Measurements from ENCODE around the gene TREH.

Gene TREH

GRCh38 chr11:118651820-118652219, 27.6 kb downstream of the TREH start:
- peaks cover 0 to 22% (median 19%) of the 10 kb centered on the region in 10 experiments; a peak in 17 of 20 replicates for H3K4me1 ChIP-seq
- no peaks in the 10 kb centered on the region for H3K27me3 ChIP-seq
- TF ChIP-seq Cebpa-rat (IDR thresholded peaks at IDR 0.05), result no peak
- H3K36me3 ChIP-seq, result peaks cover 0 to 88% (median 10%) of the 10 kb centered on the region in 11 experiments; a peak in 13 of 22 replicates
- H3K4me3 ChIP-seq, result no peak overlapping the region
- no peak overlapping the region for H3K27ac ChIP-seq
- H3K4me2 ChIP-seq, result peak overlapping the region in 7 of 11 experiments; percentile 3 to 73 (median 60); a peak in 8 of 22 replicates
- H4K20me1 ChIP-seq, result peaks cover 0 to 11% (median 0%) of the 10 kb centered on the region in 11 experiments; a peak in 2 of 22 replicates
- H3K9ac ChIP-seq, result 0 out of 22 replicates have a peak overlapping the region, but pooled peaks of 1 of the 11 experiments have one; percentile 25
- H3K9me3 ChIP-seq (replicated peaks in 1 of 11), result no peaks in the 10 kb centered on the region

GRCh38 chr11:118650366-118650765, 29.1 kb downstream of the TREH start:
- TF ChIP-seq Cebpa-rat (IDR thresholded peaks at IDR 0.05), result no peak
- Histone ChIP-seq H3K4me1 (peaks cover 0 to 22% (median 19%) of the 10 kb centered on the region in 10 experiments; a peak in 17 of 20 replicates), H3K36me3 (peaks cover 0 to 93% (median 14%) of the 10 kb centered on the region in 11 experiments; a peak in 13 of 22 replicates)

GRCh38 chr11:118649941-118650340, 29.5 kb downstream of the TREH start:
- Histone ChIP-seq H3K4me2 (no peak overlapping the region), H3K27me3 (no peaks in the 10 kb centered on the region), H3K27ac (no peak overlapping the region), H3K9ac (no peak overlapping the region), H3K9me3 (replicated peaks in 1 of 11) (no peaks in the 10 kb centered on the region), H3K36me3 (peaks cover 0 to 96% (median 18%) of the 10 kb centered on the region in 11 experiments; a peak in 14 of 22 replicates), H3K4me1 (peaks cover 0 to 22% (median 19%) of the 10 kb centered on the region in 10 experiments; a peak in 17 of 20 replicates), H3K4me3 (no peak overlapping the region), H4K20me1 (peaks cover 0 to 12% (median 0%) of the 10 kb centered on the region in 11 experiments; a peak in 2 of 22 replicates)
- no peak for TF ChIP-seq Cebpa-rat (IDR thresholded peaks at IDR 0.05)

More at GRCh38 chr11:118650366-118650765, 29.1 kb downstream of the TREH start:
- Histone ChIP-seq H3K4me2 (no peak overlapping the region), H3K9me3 (replicated peaks in 1 of 11) (no peaks in the 10 kb centered on the region), H3K27me3 (no peaks in the 10 kb centered on the region), H4K20me1 (peaks cover 0 to 11% (median 0%) of the 10 kb centered on the region in 11 experiments; a peak in 2 of 22 replicates), H3K4me3 (no peak overlapping the region), H3K27ac (no peak overlapping the region), H3K9ac (no peak overlapping the region)

- Histone ChIP-seq H3K4me3 (no peak overlapping the region), H3K27ac (no peak overlapping the region), H3K9ac (no peak overlapping the region), H3K4me2 (no peak overlapping the region), H4K20me1 (peaks cover 0 to 18% (median 0%) of the 10 kb centered on the region in 11 experiments; a peak in 2 of 22 replicates), H3K9me3 (replicated peaks in 1 of 11) (no peaks in the 10 kb centered on the region), H3K4me1 (peaks cover 0 to 17% (median 15%) of the 10 kb centered on the region in 10 experiments; a peak in 17 of 20 replicates), H3K27me3 (no peaks in the 10 kb centered on the region), H3K36me3 (peaks cover 0 to 100% (median 21%) of the 10 kb centered on the region in 11 experiments; a peak in 14 of 22 replicates)
- TF ChIP-seq Cebpa-rat (IDR thresholded peaks at IDR 0.05), result no peak
These were observed 31.2 kb downstream of the TREH start for GRCh38 chr11:118648291-118648690.

GRCh38 chr11:118646393-118646792, 33.1 kb downstream of the TREH start:
- no peak overlapping the region for H3K9ac ChIP-seq
- no peaks in the 10 kb centered on the region for H3K27me3 ChIP-seq
- H3K36me3 ChIP-seq, result peaks cover 0 to 100% (median 21%) of the 10 kb centered on the region in 11 experiments; a peak in 14 of 22 replicates
- H3K4me3 ChIP-seq, result no peak overlapping the region
- no peak overlapping the region for H3K4me2 ChIP-seq
- peaks cover 0 to 7% (median 5%) of the 10 kb centered on the region in 10 experiments; a peak in 11 of 20 replicates for H3K4me1 ChIP-seq
- TF ChIP-seq Cebpa-rat (IDR thresholded peaks at IDR 0.05), result no peak
- H4K20me1 ChIP-seq, result peaks cover 0 to 7% (median 0%) of the 10 kb centered on the region in 11 experiments; a peak in 1 of 22 replicates
- no peaks in the 10 kb centered on the region for H3K9me3 ChIP-seq (replicated peaks in 1 of 11)
- H3K27ac ChIP-seq, result no peak overlapping the region

GRCh38 chr11:118645066-118645715, 34.3 kb downstream of the TREH start:
- H3K4me1 ChIP-seq, result peaks cover 0 to 12% (median 10%) of the 10 kb centered on the region in 10 experiments; a peak in 11 of 20 replicates
- H3K36me3 ChIP-seq, result peaks cover 0 to 100% (median 12%) of the 10 kb centered on the region in 11 experiments; a peak in 14 of 22 replicates
- H3K9ac ChIP-seq, result no peak overlapping the region

GRCh38 chr11:118644496-118644895, 35.0 kb downstream of the TREH start:
- H4K20me1 ChIP-seq, result peaks cover 0 to 7% (median 0%) of the 10 kb centered on the region in 11 experiments; a peak in 1 of 22 replicates
- peaks cover 0 to 12% (median 10%) of the 10 kb centered on the region in 10 experiments; a peak in 11 of 20 replicates for H3K4me1 ChIP-seq
- H3K4me3 ChIP-seq, result no peak overlapping the region
- no peak overlapping the region for H3K4me2 ChIP-seq
- no peaks in the 10 kb centered on the region for H3K9me3 ChIP-seq (replicated peaks in 1 of 11)
- TF ChIP-seq Cebpa-rat (IDR thresholded peaks at IDR 0.05), result no peak
- peaks cover 0 to 98% (median 12%) of the 10 kb centered on the region in 11 experiments; a peak in 13 of 22 replicates for H3K36me3 ChIP-seq
- H3K27me3 ChIP-seq, result no peaks in the 10 kb centered on the region
- H3K27ac ChIP-seq, result no peak overlapping the region
- no peak overlapping the region for H3K9ac ChIP-seq

More at GRCh38 chr11:118645066-118645715, 34.3 kb downstream of the TREH start:
- no peak for TF ChIP-seq Cebpa-rat (IDR thresholded peaks at IDR 0.05)
- H3K27me3 ChIP-seq, result no peaks in the 10 kb centered on the region
- no peaks in the 10 kb centered on the region for H3K9me3 ChIP-seq (replicated peaks in 1 of 11)
- H3K4me2 ChIP-seq, result no peak overlapping the region
- H3K27ac ChIP-seq, result no peak overlapping the region
- H3K4me3 ChIP-seq, result no peak overlapping the region
- peaks cover 0 to 7% (median 0%) of the 10 kb centered on the region in 11 experiments; a peak in 1 of 22 replicates for H4K20me1 ChIP-seq

- Histone ChIP-seq H3K4me2 (no peak overlapping the region), H3K4me1 (peaks cover 0 to 12% (median 10%) of the 10 kb centered on the region in 10 experiments; a peak in 11 of 20 replicates), H4K20me1 (peaks cover 0 to 7% (median 0%) of the 10 kb centered on the region in 11 experiments; a peak in 1 of 22 replicates), H3K9ac (no peak overlapping the region), H3K9me3 (replicated peaks in 1 of 11) (no peaks in the 10 kb centered on the region), H3K36me3 (peaks cover 0 to 96% (median 12%) of the 10 kb centered on the region in 11 experiments; a peak in 13 of 22 replicates), H3K4me3 (no peak overlapping the region), H3K27me3 (no peaks in the 10 kb centered on the region), H3K27ac (no peak overlapping the region)
- no peak for TF ChIP-seq Cebpa-rat (IDR thresholded peaks at IDR 0.05)
These were observed 35.5 kb downstream of the TREH start for GRCh38 chr11:118643995-118644345.

Data from BLaER1 treated with 17β-estradiol and CSF1 and Interleukin-3, amounts not matched to agents 10 nM and 100 nM (cell line).